K562 (cell line): ENCODE measurements around the gene GLB1L. TPM values are rescaled to one million over a fixed set of nuclear protein-coding genes. Genes with fewer than 3 reads are reported as not detected.
"Not testable (repeated sequence)": the region's sequence is repeated elsewhere in the genome, so short reads cannot be mapped to it uniquely, and the experiment has no call there.

ENCODE experiments used
- ATAC-seq: fragments of 200-7000 bp; cut with Tn5 transposase; 3 replicates; pipeline ENCODE4 v1.9.1; 2020; ENCODE audit warnings: moderate library complexity
- BruUV-seq: library from RNA; stranded (reverse); fragments of 400-500 nt; replicated peaks from 2 replicates; lab custom pipeline; 2021; lab: Mats Ljungman, UMichigan
- CTCF ChIA-PET: fragments of 300-600 bp; formaldehyde crosslinking; extraction: SDS; loops from one replicate; lab custom pipeline; 2021; ENCODE audit warnings: low intra/inter-chr PET ratio; lab: Yijun Ruan, JAX
- POLR2A ChIA-PET: fragments of 300-600, 350-650 bp; sonication (Branson Sonifier 250); formaldehyde crosslinking; extraction: SDS; loops from one replicate; lab custom pipeline; 2021; ENCODE audit warnings: antibody characterized with exemption, inconsistent platforms; lab: Yijun Ruan, JAX
- DNase-seq, 4 experiments: peaks; one replicate each; pipeline versions ENCODE4 v3.0.0 to v3.0.0-alpha.2; 2011 to 2018; ENCODE audit warnings: low spot score in 3 of 4, mixed read lengths in 3 of 4; ENCODE audit errors: extremely low read depth in 1 of 4
- FAIRE-seq: peaks from 2 replicates; lab custom pipeline; 2011; peaks lifted over from hg19 to GRCh38; lab: Jason Lieb, UNC
- H2AFZ ChIP-seq: 2 replicates; pipeline ENCODE4 v1.6.0; 2011; ENCODE audit warnings: low read depth, low read length, control low read depth, inconsistent platforms
- H3K27ac ChIP-seq: fragments of 200-600 bp; 3 replicates; pipeline ENCODE4 v1.8.0; 2011; ENCODE audit warnings: low read depth, mild to moderate bottlenecking, control low read depth, inconsistent platforms, low read length, moderate library complexity, mixed read lengths; ENCODE audit errors: extremely low read depth
- H3K27me3 ChIP-seq, 2 experiments: fragments of 300-600 bp in 1 of 2; 2 replicates in 1 of 2; 3 replicates in 1 of 2; pipeline versions ENCODE4 v1.6.0 to v1.8.0; 2011; ENCODE audit warnings: inconsistent platforms in 2 of 2, low read length in 2 of 2, mild to moderate bottlenecking in 1 of 2, mixed read lengths in 1 of 2, moderate library complexity in 1 of 2; ENCODE audit not compliant: control insufficient read depth in 2 of 2, insufficient read depth in 2 of 2
- H3K36me3 ChIP-seq: fragments of 300-600 bp; 3 replicates; pipeline ENCODE4 v1.8.0; 2011; ENCODE audit warnings: mild to moderate bottlenecking, low read length, inconsistent platforms; ENCODE audit not compliant: control insufficient read depth, insufficient read depth
- H3K4me1 ChIP-seq, 2 experiments: fragments of 200-600 bp in 1 of 2; replicated peaks in 1 of 2; 2 replicates in 1 of 2; 3 replicates in 1 of 2; pipeline versions ENCODE4 v1.5.1 to v1.8.0; 2011; ENCODE audit warnings: inconsistent platforms in 2 of 2, low read length in 2 of 2, mild to moderate bottlenecking in 1 of 2, mixed read lengths in 1 of 2, moderate library complexity in 1 of 2; ENCODE audit not compliant: control insufficient read depth in 2 of 2, insufficient read depth in 2 of 2
- H3K4me2 ChIP-seq: 2 replicates; pipeline ENCODE4 v1.6.1; 2011; ENCODE audit warnings: low read length, control low read depth, inconsistent platforms, mixed read lengths; ENCODE audit not compliant: insufficient read depth
- H3K4me3 ChIP-seq: fragments of 200-600 bp; sonication (generic), shearing (Covaris generic); 2 replicates; pipeline ENCODE4 v1.5.1; 2016; ENCODE audit warnings: control low read depth, inconsistent platforms
- H3K79me2 ChIP-seq: fragments of 200-600 bp; 3 replicates; pipeline ENCODE4 v1.8.0; 2011; ENCODE audit warnings: low read length, inconsistent platforms; ENCODE audit not compliant: control insufficient read depth, insufficient read depth
- H3K9ac ChIP-seq, 2 experiments: 2 replicates each; pipeline versions ENCODE4 v1.6.0 to v1.6.1; 2011; ENCODE audit warnings: low read depth in 2 of 2, low read length in 2 of 2, control low read depth in 1 of 2, inconsistent platforms in 1 of 2, mild to moderate bottlenecking in 1 of 2, mixed read lengths in 1 of 2; ENCODE audit not compliant: insufficient read depth in 1 of 2
- H3K9me1 ChIP-seq: one replicate; pipeline ENCODE4 v1.6.0; 2011; ENCODE audit warnings: inconsistent platforms, mild to moderate bottlenecking, low read length, moderate library complexity; ENCODE audit not compliant: control insufficient read depth, insufficient read depth
- H3K9me3 ChIP-seq: replicated peaks from 2 replicates; pipeline ENCODE4 v1.5.1; 2011; ENCODE audit warnings: low read depth, low read length, inconsistent platforms; ENCODE audit not compliant: control insufficient read depth, insufficient read depth
- H4K20me1 ChIP-seq: replicated peaks from 2 replicates; pipeline ENCODE4 v1.6.1; 2011; ENCODE audit warnings: low read length, inconsistent platforms, mixed read lengths; ENCODE audit not compliant: control insufficient read depth, insufficient read depth
- ARID1B ChIP-seq: fragments of 450-650 bp; IDR thresholded peaks from 2 replicates; pipeline ENCODE4 v1.6.1; 2016; ENCODE audit warnings: antibody characterized with exemption, mild to moderate bottlenecking, inconsistent platforms
- C11orf30 ChIP-seq: fragments of 450-650 bp; IDR thresholded peaks from 2 replicates; pipeline ENCODE4 v1.6.1; 2016; ENCODE audit warnings: low read depth, mild to moderate bottlenecking
- CREB3L1 ChIP-seq: fragments of 450-650 bp; IDR thresholded peaks from 2 replicates; pipeline ENCODE4 v1.6.1; 2014; ENCODE audit warnings: low read depth, mild to moderate bottlenecking, moderate library complexity, borderline replicate concordance
- CREB5 ChIP-seq: fragments of 250-450 bp; sonication (Bioruptor Pico); IDR thresholded peaks from 2 replicates; pipeline ENCODE4 v1.5.0; 2020; ENCODE audit warnings: mild to moderate bottlenecking
- DPF2 ChIP-seq: fragments of 450-650 bp; IDR thresholded peaks from 2 replicates; pipeline ENCODE4 v1.6.1; 2016
- EGR1 ChIP-seq: fragments of 450-650 bp; conservative IDR thresholded peaks from 2 replicates; pipeline ENCODE4 v1.6.1; 2017; ENCODE audit warnings: mild to moderate bottlenecking
- ELK1 ChIP-seq: sonication (generic); formaldehyde crosslinking; IDR thresholded peaks from 2 replicates; pipeline ENCODE4 v1.8.1; 2022; ENCODE audit warnings: missing genetic modification reagents
- MAFF ChIP-seq: IDR thresholded peaks from 2 replicates; pipeline ENCODE4 v1.6.1; 2012; ENCODE audit warnings: low read length, improper control_type of control experiment
- MAFG ChIP-seq: fragments of 450-650 bp; conservative IDR thresholded peaks from 2 replicates; pipeline ENCODE4 v1.6.1; 2016; ENCODE audit warnings: missing genetic modification characterization, missing compliant biosample characterization
- MAFK ChIP-seq: IDR thresholded peaks from 2 replicates; pipeline ENCODE4 v1.6.1; 2011; ENCODE audit warnings: low read length, improper control_type of control experiment
- NCOA4 ChIP-seq: fragments of 450-650 bp; IDR thresholded peaks from 2 replicates; pipeline ENCODE4 v1.6.1; 2018; ENCODE audit warnings: mild to moderate bottlenecking; ENCODE audit not compliant: partially characterized antibody
- NFE2 ChIP-seq: IDR thresholded peaks from 2 replicates; pipeline ENCODE4 v1.6.1; 2014; ENCODE audit warnings: antibody characterized with exemption, low read depth
- NR1H2 ChIP-seq: sonication (generic); formaldehyde crosslinking; IDR thresholded peaks from 2 replicates; pipeline ENCODE4 v1.4.0; 2020; ENCODE audit warnings: mild to moderate bottlenecking, missing genetic modification reagents
- POLR3A ChIP-seq: IDR thresholded peaks from 2 replicates; pipeline ENCODE4 v1.6.1; 2011; ENCODE audit warnings: borderline replicate concordance, mild to moderate bottlenecking, moderate library complexity; ENCODE audit not compliant: insufficient read length, insufficient read depth; ENCODE audit errors: extremely low read depth
- PTBP1 ChIP-seq: fragments of 200-400 bp; formaldehyde crosslinking; IDR thresholded peaks from 2 replicates; pipeline ENCODE4 v1.6.1; 2017; ENCODE audit warnings: low read depth, low read length
- SRF ChIP-seq, 2 experiments: fragments of 250-450, 450-650 bp in 1 of 2; sonication (Bioruptor Pico) in 1 of 2; sonication (generic) in 1 of 2; formaldehyde crosslinking; IDR thresholded peaks; 2 replicates each; pipeline versions ENCODE4 v1.5.0 to v1.5.1; 2020 to 2022; ENCODE audit warnings: mild to moderate bottlenecking in 1 of 2, missing genetic modification reagents in 1 of 2
- ZNF217 ChIP-seq: sonication (generic); formaldehyde crosslinking; IDR thresholded peaks from 2 replicates; pipeline ENCODE4 v1.8.0; 2022; ENCODE audit warnings: mild to moderate bottlenecking, missing genetic modification reagents
- ZNF274 ChIP-seq: IDR thresholded peaks from 2 replicates; pipeline ENCODE4 v1.6.1; 2011; ENCODE audit warnings: low read depth, mild to moderate bottlenecking, low read length, moderate library complexity, borderline replicate concordance
- ZNF3 ChIP-seq: fragments of 250-450 bp; sonication (Bioruptor Pico); IDR thresholded peaks from 2 replicates; pipeline ENCODE4 v1.5.0; 2021; ENCODE audit warnings: mild to moderate bottlenecking, moderate library complexity
- WGBS: fragments of 100-300 bp; shearing (Covaris generic); methylation state at CpG from one replicate; pipeline ENCODE4 v1.1.6; 2016; ENCODE audit warnings: low coverage, mixed read lengths; ENCODE audit not compliant: insufficient coverage; ENCODE audit errors: missing lambda C conversion rate; 5-methylcytosine and 5-hydroxymethylcytosine counted together
- in situ Hi-C: fragments of 300-500 bp; cut with MboI; formaldehyde crosslinking; loops from 4 replicates; pipeline ENCODE4 v1.15.0; 2018; ENCODE audit warnings: inconsistent platforms, mixed read lengths
- intact Hi-C: fragments of 100-400 bp; cut with micrococcal nuclease; formaldehyde crosslinking; loops from 2 replicates; pipeline ENCODE4 v1.14.2; 2022
- polyA plus RNA-seq, 8 experiments: library from polyadenylated mRNA; depleted of rRNA in 4 of 8; stranded (reverse) in 5 of 8; unstranded in 3 of 8; fragments of >200 nt; fragmentation: Nextera tagmentation in 2 of 8; fragmentation: Illumina TruSeq in 1 of 8; extraction: Ambion mirVana in 2 of 8; extraction: Trizol in 1 of 8; gene quantifications; 2 replicates each; pipeline versions ENCODE4 v1.2.1 to v1.2.3, GENCODE V29; 2011 to 2014; ENCODE audit warnings: inconsistent platforms in 1 of 8, missing spikeins in 1 of 8
- total RNA-seq, 7 experiments: library from RNA; depleted of rRNA in 6 of 7; stranded (reverse); fragments of >200 nt in 6 of 7; fragmentation: Illumina TruSeq in 2 of 7; extraction: Trizol in 2 of 7; gene quantifications; 2 replicates each; pipeline versions ENCODE4 v1.2.1 to v1.2.3, GENCODE V29; 2011 to 2021; ENCODE audit warnings: low replicate concordance in 1 of 7

GLB1L gene
- total and polyA plus RNA-seq, 9 of the 15 experiments (the other 6 are each of a cell fraction or from before 2014, with no cell fraction given) = 0.42 to 2.9 (median 2.5) TPM

GRCh38 chr2:219261024-219261855, 16.0 kb upstream of the GLB1L start (continued):
- no peak for TF ChIP-seq ZNF217 (CRISPR knock-in tag)
- no peak for TF ChIP-seq ARID1B
- TF ChIP-seq CREB5 = no peak
- peak; percentile 22; the same call in 1 of the 2 replicates for TF ChIP-seq C11orf30
- TF ChIP-seq ZNF3 (CRISPR knock-in tag) = no peak
- no peak for TF ChIP-seq NR1H2
- peak in 1 of 2 experiments; percentile 44; a peak in 1 of 4 replicates for TF ChIP-seq SRF (CRISPR knock-in tag; IDR thresholded peaks at IDR 0.05)
- TF ChIP-seq ELK1 = no peak
- 0 out of 2 replicates have a peak, but pooled peaks have one; percentile 19 for TF ChIP-seq MAFF
- TF ChIP-seq POLR3A = no peak
- TF ChIP-seq EGR1 = no peak
- no peak for TF ChIP-seq NCOA4
- no peak for TF ChIP-seq ZNF274
- TF ChIP-seq DPF2 = peak; percentile 12; the same call in 1 of the 2 replicates
- peak; percentile 60 for TF ChIP-seq NFE2
- TF ChIP-seq CREB3L1 = no peak
- TF ChIP-seq PTBP1 = no peak
- 0 out of 2 replicates have a peak, but pooled peaks have one; percentile 24 for TF ChIP-seq MAFK
- TF ChIP-seq MAFG (tag) = no peak; the same call in 1 of the 2 replicates

- H3K79me2 ChIP-seq, BruUV-seq, H4K20me1 ChIP-seq, H3K4me3 ChIP-seq, H2AFZ ChIP-seq, CTCF ChIA-PET, FAIRE-seq, H3K27me3 ChIP-seq, intact Hi-C loops, H3K36me3 ChIP-seq, in situ Hi-C loops, H3K9ac ChIP-seq, H3K27ac ChIP-seq, H3K9me3 ChIP-seq, H3K4me2 ChIP-seq, ATAC-seq, DNase-seq, H3K9me1 ChIP-seq: not testable (repeated sequence)
- WGBS = 61% methylated on average over 10 of the region's 10 CpGs
- POLR2A ChIA-PET = interaction anchor here (1.2 kb wide), 1 partner anchor 14 kb away, joined by 7 read pairs; the partner anchor contains the start of genes GLB1L and STK16
- peaks cover 7 to 16% of the 10 kb centered on the region in 2 experiments; a peak in 4 of 5 replicates for H3K4me1 ChIP-seq
These were observed 13.7 kb upstream of the GLB1L start for GRCh38 chr2:219258942-219259341.
